LNCAP (cell line): ENCODE data around the gene ZNF407.

Experiments
- TF ChIP-seq, protein P1 (sequence below): fragments of 450-650 bp; IDR thresholded peaks from 2 replicates; pipeline ENCODE4 v1.5.1; 2017; ENCODE audit warnings: mild to moderate bottlenecking

The ZNF407 gene

DNA sequence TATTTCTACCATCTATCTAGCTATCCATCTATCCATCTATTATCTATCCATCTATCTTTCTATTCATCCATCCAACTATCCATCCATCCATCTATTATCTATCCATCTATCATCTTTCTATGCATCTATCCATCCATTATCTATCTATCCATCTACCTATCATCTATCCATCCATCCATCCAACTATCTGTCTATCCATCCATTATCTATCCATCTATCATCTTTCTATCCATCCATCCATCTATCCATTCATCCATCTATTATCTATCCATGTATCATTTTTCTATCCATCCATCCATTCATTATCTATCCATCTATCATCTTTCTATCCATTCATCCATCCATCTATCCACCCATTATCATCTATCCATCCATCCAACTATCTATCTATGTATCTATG lies 24.6 kb upstream of the ZNF407 start:
- TF ChIP-seq, protein P1, sequence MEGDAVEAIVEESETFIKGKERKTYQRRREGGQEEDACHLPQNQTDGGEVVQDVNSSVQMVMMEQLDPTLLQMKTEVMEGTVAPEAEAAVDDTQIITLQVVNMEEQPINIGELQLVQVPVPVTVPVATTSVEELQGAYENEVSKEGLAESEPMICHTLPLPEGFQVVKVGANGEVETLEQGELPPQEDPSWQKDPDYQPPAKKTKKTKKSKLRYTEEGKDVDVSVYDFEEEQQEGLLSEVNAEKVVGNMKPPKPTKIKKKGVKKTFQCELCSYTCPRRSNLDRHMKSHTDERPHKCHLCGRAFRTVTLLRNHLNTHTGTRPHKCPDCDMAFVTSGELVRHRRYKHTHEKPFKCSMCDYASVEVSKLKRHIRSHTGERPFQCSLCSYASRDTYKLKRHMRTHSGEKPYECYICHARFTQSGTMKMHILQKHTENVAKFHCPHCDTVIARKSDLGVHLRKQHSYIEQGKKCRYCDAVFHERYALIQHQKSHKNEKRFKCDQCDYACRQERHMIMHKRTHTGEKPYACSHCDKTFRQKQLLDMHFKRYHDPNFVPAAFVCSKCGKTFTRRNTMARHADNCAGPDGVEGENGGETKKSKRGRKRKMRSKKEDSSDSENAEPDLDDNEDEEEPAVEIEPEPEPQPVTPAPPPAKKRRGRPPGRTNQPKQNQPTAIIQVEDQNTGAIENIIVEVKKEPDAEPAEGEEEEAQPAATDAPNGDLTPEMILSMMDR: no peak

DNA sequence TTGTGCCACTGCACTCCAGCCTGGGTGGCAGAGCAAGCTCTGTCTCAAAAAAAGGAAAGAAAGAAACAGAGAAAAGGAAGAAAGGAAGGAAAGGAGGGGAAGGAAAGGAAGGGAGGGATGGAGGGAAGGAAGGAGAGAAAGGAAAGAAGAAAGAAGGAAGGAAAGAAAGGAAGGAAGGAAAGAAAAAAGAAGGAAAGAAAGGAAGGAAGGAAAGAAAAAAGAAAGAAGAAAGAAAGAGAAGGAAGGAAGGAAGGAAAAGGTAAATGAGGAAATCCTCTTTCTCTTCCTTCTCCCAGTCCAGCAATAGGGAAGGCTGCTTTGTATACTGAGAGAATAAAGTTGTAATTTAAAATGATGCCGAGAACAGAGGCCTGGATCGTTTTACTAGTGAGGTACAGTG lies 22.8 kb upstream of the ZNF407 start:
- TF ChIP-seq, protein P1: no peak

DNA sequence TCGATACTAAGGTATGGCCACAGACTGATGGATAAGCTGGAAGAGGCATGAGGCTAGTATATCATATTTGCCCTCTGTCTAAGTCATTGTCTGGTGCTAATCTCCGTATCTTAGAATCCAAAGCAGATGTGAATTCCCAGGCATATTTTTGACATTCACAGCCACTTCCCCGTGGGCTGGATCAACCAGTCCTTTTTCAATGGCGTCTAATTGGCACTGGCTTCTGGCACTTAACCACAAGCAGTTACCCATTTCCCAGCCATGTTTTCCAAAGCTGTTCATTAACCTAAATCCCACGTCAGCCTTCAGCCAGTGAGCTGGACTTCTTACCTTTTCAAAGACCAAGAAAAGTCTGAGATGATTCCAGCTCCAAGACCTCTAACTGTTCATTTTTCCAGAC lies 20.7 kb upstream of the ZNF407 start:
- TF ChIP-seq, protein P1: no peak

DNA sequence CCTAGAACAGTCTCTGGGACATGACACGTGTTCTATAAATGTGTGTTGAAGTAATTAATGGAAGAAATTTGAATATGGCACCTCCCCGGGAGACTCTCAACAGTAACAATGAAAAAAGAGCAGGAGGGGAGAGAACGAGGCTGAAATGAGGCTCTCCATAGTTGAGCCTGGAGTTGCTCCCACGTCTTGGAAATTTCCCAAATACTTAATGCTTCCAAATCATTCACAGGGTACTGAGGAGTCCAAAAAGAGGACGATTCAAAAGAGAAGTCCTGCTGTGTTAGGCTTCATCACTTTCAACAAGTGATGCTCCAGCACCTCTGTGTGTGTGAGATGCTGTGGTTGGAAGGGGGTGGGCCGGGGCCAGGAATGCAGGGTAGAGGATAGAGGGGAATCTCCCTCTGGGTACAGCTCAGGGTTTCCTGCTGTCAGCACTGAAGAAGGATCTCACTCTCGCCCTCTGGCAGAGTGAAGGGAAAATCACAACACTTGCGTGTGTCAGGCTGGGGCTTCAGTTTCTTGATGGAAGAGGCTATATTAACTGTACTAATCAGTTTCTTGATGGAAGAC lies 18.1 kb upstream of the ZNF407 start:
- TF ChIP-seq, protein P1: no peak

DNA sequence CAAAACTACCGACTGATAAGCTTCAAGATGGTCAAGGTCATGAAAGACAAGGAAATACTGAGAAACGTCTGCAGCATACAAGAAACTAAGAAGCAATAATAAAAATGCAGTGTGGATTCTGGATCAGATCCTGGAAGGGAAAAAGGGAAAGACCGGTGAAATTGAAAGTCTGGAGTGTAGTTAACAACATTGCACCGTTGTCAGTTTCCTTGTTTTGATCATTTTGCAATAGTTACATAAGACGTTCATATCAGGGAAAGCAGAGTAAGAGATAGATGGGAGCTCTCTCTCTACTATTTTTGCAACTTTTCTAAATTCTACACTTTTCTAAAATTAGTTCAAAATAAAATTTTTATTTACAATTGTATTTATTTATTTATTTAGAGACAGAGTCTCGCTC lies 15.0 kb upstream of the ZNF407 start:
- TF ChIP-seq, protein P1: no peak

DNA sequence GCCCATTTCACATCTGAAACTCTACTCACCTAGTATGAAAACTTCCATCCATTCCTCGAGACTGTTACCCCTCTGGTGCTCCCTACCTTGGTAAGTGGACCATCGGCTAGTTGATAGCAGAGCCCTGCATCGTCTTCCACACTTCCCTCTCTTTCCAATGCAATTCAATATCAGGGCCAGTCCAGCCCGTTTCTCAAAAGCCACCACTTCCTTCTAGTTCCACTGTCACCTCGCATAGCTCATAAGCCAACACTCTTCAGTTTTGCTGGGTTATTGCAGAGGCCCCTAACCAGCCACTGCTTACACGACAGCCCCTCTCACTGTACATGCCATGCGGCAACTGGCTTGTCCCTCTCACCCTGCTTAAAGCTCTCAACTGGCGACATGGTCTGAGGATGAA lies 10.2 kb upstream of the ZNF407 start:
- TF ChIP-seq, protein P1: no peak

DNA sequence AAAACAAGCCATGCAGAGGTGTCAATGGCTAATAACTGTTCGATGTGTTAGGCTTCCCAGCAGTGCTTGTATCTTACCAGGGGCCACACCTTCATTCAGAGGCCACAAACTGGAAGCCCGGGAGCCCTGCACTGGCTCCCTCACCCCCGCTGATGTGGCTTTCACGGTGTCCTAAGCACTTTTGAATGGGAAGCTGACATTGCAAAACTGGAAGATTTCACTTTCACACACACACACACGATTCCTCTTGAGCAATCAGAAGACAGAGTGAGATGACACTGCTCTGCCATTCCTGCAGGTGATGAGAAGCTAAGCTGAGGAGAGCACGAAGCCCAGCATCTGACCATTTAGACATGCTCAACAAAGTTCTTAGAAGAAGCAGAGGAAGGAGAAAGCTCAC lies 8.6 kb upstream of the ZNF407 start:
- TF ChIP-seq, protein P1: no peak

DNA sequence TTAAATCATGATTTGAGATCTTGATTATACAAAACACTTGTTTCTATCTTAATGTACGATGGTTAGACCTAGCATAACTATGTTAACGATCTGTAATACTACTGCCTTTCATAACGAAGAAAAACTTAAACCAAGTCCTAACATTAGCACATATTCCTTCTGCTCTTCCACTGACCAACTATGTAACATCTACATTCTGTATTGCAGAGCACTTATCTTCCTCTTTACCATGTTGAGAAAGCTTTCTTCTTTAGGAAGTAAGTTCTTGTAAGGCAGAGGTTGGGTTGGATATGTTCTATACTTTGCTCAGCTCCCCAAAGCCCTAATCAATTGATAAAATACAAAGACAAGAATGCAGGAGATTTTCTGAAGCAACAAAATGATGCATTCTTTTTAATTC lies 7.9 kb upstream of the ZNF407 start:
- TF ChIP-seq, protein P1: no peak
